ENCODE data around the gene CASP8. TPM values are rescaled to one million over a fixed set of nuclear protein-coding genes. Genes with fewer than 3 reads are reported as not detected.

CASP8 gene
- total and polyA plus RNA-seq, 8 donors = 6.4 to 32.3 (median 10.7) TPM

GRCh38 chr2:201319511-201319910, 59.2 kb downstream of the CASP8 start:
- 40 to 71% (median 43%) methylated on average over 2 of the region's 2 CpGs for WGBS, 5 donors
- no peak overlapping the region for H3K4me3 ChIP-seq
- H3K4me1 ChIP-seq = no peaks in the 10 kb centered on the region
- TF ChIP-seq, protein P1, sequence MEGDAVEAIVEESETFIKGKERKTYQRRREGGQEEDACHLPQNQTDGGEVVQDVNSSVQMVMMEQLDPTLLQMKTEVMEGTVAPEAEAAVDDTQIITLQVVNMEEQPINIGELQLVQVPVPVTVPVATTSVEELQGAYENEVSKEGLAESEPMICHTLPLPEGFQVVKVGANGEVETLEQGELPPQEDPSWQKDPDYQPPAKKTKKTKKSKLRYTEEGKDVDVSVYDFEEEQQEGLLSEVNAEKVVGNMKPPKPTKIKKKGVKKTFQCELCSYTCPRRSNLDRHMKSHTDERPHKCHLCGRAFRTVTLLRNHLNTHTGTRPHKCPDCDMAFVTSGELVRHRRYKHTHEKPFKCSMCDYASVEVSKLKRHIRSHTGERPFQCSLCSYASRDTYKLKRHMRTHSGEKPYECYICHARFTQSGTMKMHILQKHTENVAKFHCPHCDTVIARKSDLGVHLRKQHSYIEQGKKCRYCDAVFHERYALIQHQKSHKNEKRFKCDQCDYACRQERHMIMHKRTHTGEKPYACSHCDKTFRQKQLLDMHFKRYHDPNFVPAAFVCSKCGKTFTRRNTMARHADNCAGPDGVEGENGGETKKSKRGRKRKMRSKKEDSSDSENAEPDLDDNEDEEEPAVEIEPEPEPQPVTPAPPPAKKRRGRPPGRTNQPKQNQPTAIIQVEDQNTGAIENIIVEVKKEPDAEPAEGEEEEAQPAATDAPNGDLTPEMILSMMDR (IDR thresholded peaks at IDR 0.05) = no peak
- no peak for TF ChIP-seq POLR2A (IDR thresholded peaks at IDR 0.05)
- no peak for TF ChIP-seq POLR2AphosphoS5 (IDR thresholded peaks at IDR 0.05)
- TF ChIP-seq EP300 (IDR thresholded peaks at IDR 0.05) = no peak
- no peak overlapping the region for H3K27ac ChIP-seq
- no peaks in the 10 kb centered on the region for H3K27me3 ChIP-seq
- intact Hi-C loops (cut with DNase I; ENCODE audit: low total_unique reads) = no loop called here
- peaks cover 0 to 36% (median 17%) of the 10 kb centered on the region in 4 donors for H3K9me3 ChIP-seq
- DNase-seq = no peak
- H3K36me3 ChIP-seq = peaks cover 0 to 16% (median 4%) of the 10 kb centered on the region in 4 donors

DNA sequence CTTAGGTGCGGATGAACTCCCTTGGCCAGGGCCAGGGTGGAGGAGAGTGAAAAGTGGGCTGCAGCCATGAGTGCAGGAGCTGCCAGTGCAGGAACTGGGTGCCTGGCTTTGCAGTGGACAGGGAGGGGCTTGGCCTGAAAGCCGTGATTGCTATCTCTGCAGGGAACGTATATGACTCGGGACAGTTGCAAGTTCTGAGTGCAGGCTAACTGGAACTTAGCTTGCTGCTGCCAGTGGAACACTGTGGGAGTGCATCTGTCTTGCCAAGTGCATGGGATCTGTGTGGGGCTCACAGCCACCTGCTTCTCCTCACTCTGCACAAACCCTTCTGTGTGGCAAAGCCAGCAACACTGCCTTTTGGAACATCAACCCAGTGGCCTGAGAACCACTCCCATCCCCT, 59.9 kb downstream of the CASP8 start:
- no peaks in the 10 kb centered on the region for H3K4me1 ChIP-seq
- no peak for DNase-seq
- H3K36me3 ChIP-seq = peaks cover 0 to 16% (median 4%) of the 10 kb centered on the region in 4 donors
- 78 to 100% (median 83%) methylated on average over 4 of the region's 4 CpGs for WGBS, 5 donors
- peaks cover 0 to 41% (median 16%) of the 10 kb centered on the region in 4 donors for H3K9me3 ChIP-seq
- no peaks in the 10 kb centered on the region for H3K27me3 ChIP-seq
- TF ChIP-seq POLR2AphosphoS5 (IDR thresholded peaks at IDR 0.05) = no peak
- no peak for TF ChIP-seq POLR2A (IDR thresholded peaks at IDR 0.05)
- TF ChIP-seq, protein P1 (IDR thresholded peaks at IDR 0.05) = no peak
- no peak for TF ChIP-seq EP300 (IDR thresholded peaks at IDR 0.05)
- no peak overlapping the region for H3K27ac ChIP-seq
- no peak overlapping the region for H3K4me3 ChIP-seq
- intact Hi-C loops (cut with DNase I; ENCODE audit: low total_unique reads) = no loop called here

DNA sequence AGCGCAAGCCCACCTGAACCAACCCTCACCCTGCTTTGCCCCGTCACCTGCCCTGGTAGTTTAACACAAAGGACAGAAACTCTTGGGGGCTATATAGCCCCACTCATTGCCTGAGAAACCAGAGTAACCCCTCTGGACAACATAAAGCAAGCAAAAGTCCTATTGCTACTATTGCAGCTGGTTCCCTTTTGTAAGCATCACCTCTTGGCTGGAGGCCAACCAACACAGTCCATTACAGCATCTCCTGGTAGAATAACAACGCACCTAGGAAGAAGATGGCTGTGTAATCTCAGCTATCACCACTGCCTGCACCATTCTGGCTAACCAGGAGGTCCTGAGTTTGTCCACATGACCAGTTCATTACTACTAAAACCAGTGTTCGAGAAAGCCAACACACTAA, 60.4 kb downstream of the CASP8 start:
- H3K4me1 ChIP-seq = no peaks in the 10 kb centered on the region
- H3K9me3 ChIP-seq = peaks cover 0 to 42% (median 16%) of the 10 kb centered on the region in 4 donors
- intact Hi-C loops (cut with DNase I; ENCODE audit: low total_unique reads) = no loop called here
- 81 to 95% (median 90%) methylated on average over 4 of the region's 4 CpGs for WGBS, 5 donors
- H3K36me3 ChIP-seq = peaks cover 0 to 16% (median 4%) of the 10 kb centered on the region in 4 donors
- no peak overlapping the region for H3K27ac ChIP-seq
- DNase-seq = no peak
- no peak for TF ChIP-seq EP300 (IDR thresholded peaks at IDR 0.05)
- H3K27me3 ChIP-seq = no peaks in the 10 kb centered on the region
- H3K4me3 ChIP-seq = no peak overlapping the region

GRCh38 chr2:201322772-201323171, 62.4 kb downstream of the CASP8 start:
- Histone ChIP-seq H3K27ac (no peak overlapping the region), H3K27me3 (no peaks in the 10 kb centered on the region), H3K36me3 (peaks cover 0 to 16% (median 4%) of the 10 kb centered on the region in 4 donors), H3K4me1 (no peaks in the 10 kb centered on the region), H3K4me3 (no peak overlapping the region), H3K9me3 (peaks cover 6 to 55% (median 21%) of the 10 kb centered on the region in 4 donors)
- DNase-seq = no peak
- TF ChIP-seq EP300 (IDR thresholded peaks at IDR 0.05) (no peak), POLR2A (IDR thresholded peaks at IDR 0.05) (no peak), POLR2AphosphoS5 (IDR thresholded peaks at IDR 0.05) (no peak)
- TF ChIP-seq, protein P1 (IDR thresholded peaks at IDR 0.05) = no peak
- intact Hi-C loops (cut with DNase I; ENCODE audit: low total_unique reads) = no loop called here

GRCh38 chr2:201327678-201328077, 67.3 kb downstream of the CASP8 start:
- TF ChIP-seq POLR2A (IDR thresholded peaks at IDR 0.05) = no peak
- H3K27ac ChIP-seq = no peak overlapping the region
- H3K36me3 ChIP-seq = peaks cover 0 to 9% (median 0%) of the 10 kb centered on the region in 4 donors
- H3K27me3 ChIP-seq = no peaks in the 10 kb centered on the region
- H3K4me3 ChIP-seq = no peak overlapping the region
- DNase-seq = no peak
- 74 to 89% (median 84%) methylated on average over 3 of the region's 3 CpGs for WGBS, 5 donors
- H3K4me1 ChIP-seq = no peaks in the 10 kb centered on the region
- intact Hi-C loops (cut with DNase I; ENCODE audit: low total_unique reads) = no loop called here
- H3K9me3 ChIP-seq = peaks cover 5 to 34% (median 12%) of the 10 kb centered on the region in 4 donors

All from stomach (tissue), 9 donors.